ENCODE data around the gene GZF1.

GRCh38 chr20:23415959-23416583, 54.1 kb downstream of the GZF1 start:
- TF ChIP-seq, protein P1, sequence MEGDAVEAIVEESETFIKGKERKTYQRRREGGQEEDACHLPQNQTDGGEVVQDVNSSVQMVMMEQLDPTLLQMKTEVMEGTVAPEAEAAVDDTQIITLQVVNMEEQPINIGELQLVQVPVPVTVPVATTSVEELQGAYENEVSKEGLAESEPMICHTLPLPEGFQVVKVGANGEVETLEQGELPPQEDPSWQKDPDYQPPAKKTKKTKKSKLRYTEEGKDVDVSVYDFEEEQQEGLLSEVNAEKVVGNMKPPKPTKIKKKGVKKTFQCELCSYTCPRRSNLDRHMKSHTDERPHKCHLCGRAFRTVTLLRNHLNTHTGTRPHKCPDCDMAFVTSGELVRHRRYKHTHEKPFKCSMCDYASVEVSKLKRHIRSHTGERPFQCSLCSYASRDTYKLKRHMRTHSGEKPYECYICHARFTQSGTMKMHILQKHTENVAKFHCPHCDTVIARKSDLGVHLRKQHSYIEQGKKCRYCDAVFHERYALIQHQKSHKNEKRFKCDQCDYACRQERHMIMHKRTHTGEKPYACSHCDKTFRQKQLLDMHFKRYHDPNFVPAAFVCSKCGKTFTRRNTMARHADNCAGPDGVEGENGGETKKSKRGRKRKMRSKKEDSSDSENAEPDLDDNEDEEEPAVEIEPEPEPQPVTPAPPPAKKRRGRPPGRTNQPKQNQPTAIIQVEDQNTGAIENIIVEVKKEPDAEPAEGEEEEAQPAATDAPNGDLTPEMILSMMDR (IDR thresholded peaks at IDR 0.05; ENCODE audit: insufficient read depth, low read length): no peak
- TF ChIP-seq POLR2AphosphoS5 (IDR thresholded peaks at IDR 0.05; ENCODE audit: low read depth) (no peak), REST (IDR thresholded peaks at IDR 0.05; ENCODE audit: insufficient replicate concordance, low read depth) (no peak)
